ENCODE measurements around the gene ZSWIM8. TPM values are rescaled to one million over a fixed set of nuclear protein-coding genes. Genes with fewer than 3 reads are reported as not detected.

The ZSWIM8 gene
- total RNA-seq, 2 donors from 2014 or later: 37.6 to 63.2 TPM

DNA sequence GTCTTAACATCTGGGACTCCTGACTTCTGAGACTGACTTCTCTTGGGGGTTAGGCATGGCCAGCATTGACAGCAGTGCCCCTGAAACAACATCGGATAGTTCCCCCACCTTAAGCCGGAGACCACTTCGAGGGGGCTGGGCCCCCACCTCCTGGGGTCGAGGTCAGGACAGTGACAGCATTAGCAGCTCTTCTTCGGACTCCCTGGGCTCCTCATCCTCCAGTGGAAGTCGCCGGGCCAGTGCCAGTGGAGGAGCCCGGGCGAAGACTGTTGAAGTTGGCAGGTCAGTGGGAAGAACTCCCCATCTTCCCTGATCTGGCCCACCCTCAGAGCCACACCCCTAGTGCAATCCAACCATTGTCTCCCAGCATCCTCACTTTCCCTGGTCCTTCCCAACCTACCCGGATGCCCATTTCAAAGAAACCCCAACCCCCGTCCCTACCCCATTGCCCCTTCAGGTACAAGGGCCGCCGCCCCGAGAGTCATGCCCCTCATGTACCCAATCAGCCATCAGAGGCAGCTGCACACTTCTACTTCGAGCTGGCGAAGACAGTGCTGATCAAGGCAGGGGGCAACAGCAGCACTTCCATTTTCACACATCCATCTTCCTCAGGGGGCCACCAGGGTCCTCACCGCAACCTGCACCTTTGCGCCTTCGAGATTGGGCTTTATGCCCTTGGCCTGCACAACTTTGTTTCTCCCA lies 12.1 kb downstream of the ZSWIM8 start:
- H3K27ac ChIP-seq: no peak overlapping the region
- H3K9me3 ChIP-seq: no peaks in the 10 kb centered on the region
- H3K36me3 ChIP-seq: peaks cover 93% of the 10 kb centered on the region
- DNase-seq (ENCODE audit: low spot score): no peak
- no peaks in the 10 kb centered on the region for H3K27me3 ChIP-seq
- H3K4me3 ChIP-seq: no peak overlapping the region
- no peaks in the 10 kb centered on the region for H3K4me1 ChIP-seq
- TF ChIP-seq, protein P1, sequence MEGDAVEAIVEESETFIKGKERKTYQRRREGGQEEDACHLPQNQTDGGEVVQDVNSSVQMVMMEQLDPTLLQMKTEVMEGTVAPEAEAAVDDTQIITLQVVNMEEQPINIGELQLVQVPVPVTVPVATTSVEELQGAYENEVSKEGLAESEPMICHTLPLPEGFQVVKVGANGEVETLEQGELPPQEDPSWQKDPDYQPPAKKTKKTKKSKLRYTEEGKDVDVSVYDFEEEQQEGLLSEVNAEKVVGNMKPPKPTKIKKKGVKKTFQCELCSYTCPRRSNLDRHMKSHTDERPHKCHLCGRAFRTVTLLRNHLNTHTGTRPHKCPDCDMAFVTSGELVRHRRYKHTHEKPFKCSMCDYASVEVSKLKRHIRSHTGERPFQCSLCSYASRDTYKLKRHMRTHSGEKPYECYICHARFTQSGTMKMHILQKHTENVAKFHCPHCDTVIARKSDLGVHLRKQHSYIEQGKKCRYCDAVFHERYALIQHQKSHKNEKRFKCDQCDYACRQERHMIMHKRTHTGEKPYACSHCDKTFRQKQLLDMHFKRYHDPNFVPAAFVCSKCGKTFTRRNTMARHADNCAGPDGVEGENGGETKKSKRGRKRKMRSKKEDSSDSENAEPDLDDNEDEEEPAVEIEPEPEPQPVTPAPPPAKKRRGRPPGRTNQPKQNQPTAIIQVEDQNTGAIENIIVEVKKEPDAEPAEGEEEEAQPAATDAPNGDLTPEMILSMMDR (IDR thresholded peaks at IDR 0.05): no peak

DNA sequence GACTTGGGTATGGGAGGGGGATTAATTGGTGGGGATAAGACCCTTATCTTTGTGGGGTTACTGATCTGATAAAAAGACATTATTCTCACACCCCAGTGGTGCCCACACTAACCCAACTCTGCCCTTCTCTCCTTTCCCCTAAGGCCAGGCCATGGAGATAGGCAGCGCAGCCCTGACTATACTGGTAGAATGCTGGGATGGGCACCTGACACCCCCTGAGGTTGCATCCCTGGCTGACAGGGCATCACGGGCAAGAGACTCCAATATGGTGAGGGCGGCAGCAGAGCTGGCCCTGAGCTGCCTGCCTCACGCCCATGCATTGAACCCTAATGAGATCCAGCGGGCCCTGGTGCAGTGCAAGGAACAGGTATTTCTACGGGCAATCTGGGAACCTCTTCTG lies 12.7 kb downstream of the ZSWIM8 start:
- H3K4me3 ChIP-seq: no peak overlapping the region
- no peak overlapping the region for H3K27ac ChIP-seq
- no peaks in the 10 kb centered on the region for H3K4me1 ChIP-seq
- TF ChIP-seq, protein P1 (IDR thresholded peaks at IDR 0.05): no peak
- H3K36me3 ChIP-seq: peaks cover 93% of the 10 kb centered on the region
- DNase-seq (ENCODE audit: low spot score): no peak
- no peaks in the 10 kb centered on the region for H3K27me3 ChIP-seq
- no peaks in the 10 kb centered on the region for H3K9me3 ChIP-seq

DNA sequence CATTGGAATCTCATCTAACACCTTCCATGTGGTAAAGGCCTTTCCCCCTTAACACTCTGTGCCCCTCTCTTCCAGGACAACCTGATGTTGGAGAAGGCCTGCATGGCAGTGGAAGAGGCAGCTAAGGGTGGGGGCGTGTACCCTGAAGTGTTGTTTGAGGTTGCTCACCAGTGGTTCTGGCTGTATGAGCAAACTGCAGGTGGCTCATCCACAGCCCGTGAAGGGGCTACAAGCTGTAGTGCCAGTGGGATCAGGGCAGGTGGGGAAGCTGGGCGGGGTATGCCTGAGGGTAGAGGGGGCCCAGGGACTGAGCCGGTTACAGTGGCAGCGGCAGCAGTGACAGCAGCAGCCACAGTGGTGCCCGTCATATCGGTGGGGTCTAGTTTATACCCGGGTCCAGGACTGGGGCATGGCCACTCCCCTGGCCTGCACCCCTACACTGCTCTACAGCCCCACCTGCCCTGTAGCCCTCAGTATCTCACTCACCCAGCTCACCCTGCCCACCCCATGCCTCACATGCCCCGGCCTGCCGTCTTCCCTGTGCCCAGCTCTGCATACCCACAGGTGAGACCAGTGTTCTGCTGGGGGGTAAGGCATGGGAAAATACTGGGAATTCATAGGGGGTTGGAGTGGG lies 13.6 kb downstream of the ZSWIM8 start:
- DNase-seq (ENCODE audit: low spot score): no peak
- TF ChIP-seq, protein P1 (IDR thresholded peaks at IDR 0.05): no peak
- no peak overlapping the region for H3K27ac ChIP-seq

DNA sequence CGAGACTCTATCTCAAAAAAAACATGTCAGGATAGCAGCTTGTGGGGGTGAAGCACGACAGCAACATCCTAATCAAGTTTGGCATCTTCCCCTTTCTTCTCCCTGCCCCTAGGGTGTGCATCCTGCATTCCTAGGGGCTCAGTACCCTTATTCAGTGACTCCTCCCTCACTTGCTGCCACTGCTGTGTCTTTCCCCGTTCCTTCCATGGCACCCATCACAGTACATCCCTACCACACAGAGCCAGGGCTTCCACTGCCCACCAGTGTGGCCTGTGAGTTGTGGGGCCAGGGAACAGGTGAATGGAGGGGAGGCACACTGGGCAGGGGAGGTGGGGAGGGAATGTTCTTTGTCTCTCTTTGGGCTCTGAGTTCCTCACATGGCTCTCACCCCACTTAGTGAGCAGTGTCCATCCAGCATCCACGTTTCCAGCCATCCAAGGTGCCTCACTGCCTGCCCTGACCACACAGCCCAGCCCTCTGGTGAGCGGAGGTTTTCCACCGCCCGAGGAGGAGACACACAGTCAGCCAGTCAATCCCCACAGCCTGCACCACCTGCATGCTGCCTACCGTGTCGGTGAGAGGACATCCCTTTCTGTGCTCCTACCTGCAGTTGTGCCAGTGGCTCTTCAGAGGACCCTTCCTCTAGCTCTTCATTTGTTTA lies 14.6 kb downstream of the ZSWIM8 start:
- Histone ChIP-seq H3K36me3 (peaks cover 93% of the 10 kb centered on the region), H3K9me3 (no peaks in the 10 kb centered on the region), H3K27ac (no peak overlapping the region), H3K27me3 (no peaks in the 10 kb centered on the region), H3K4me1 (no peaks in the 10 kb centered on the region), H3K4me3 (no peak overlapping the region)
- DNase-seq (ENCODE audit: low spot score): no peak
- TF ChIP-seq, protein P1 (IDR thresholded peaks at IDR 0.05): no peak

More for the DNA sequence above, 13.6 kb downstream of the ZSWIM8 start:
- Histone ChIP-seq H3K27me3 (no peaks in the 10 kb centered on the region), H3K4me3 (no peak overlapping the region), H3K36me3 (peaks cover 93% of the 10 kb centered on the region), H3K9me3 (no peaks in the 10 kb centered on the region), H3K4me1 (no peaks in the 10 kb centered on the region)

DNA sequence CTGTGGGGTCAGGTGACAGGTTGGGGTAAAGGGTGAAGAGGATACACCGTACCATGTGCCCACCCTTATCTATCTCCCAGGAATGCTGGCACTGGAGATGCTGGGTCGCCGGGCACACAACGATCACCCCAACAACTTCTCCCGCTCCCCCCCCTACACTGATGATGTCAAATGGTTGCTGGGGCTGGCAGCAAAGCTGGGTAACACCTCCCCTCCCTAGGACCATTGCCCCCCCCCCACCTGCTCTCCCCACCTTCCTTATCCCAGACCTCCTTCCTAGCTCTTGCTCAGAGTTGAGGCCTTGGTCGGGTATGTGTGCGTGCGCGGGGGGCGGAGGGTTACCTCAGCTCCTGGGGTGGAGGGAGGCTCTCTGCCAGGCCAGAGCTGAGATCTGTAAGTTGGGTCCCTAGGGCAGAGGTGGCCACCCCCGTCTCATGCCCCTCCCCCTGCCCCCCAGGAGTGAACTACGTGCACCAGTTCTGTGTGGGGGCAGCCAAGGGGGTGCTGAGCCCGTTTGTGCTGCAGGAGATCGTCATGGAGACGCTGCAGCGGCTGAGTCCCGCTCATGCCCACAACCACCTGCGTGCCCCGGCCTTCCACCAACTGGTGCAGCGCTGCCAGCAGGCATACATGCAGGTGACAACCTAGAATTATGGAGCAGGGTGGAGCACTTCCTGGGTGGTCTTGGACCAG lies 15.3 kb downstream of the ZSWIM8 start:
- H3K4me3 ChIP-seq: no peak overlapping the region
- H3K27me3 ChIP-seq: no peaks in the 10 kb centered on the region
- DNase-seq (ENCODE audit: low spot score): no peak
- TF ChIP-seq, protein P1 (IDR thresholded peaks at IDR 0.05): no peak
- peaks cover 93% of the 10 kb centered on the region for H3K36me3 ChIP-seq
- H3K9me3 ChIP-seq: no peaks in the 10 kb centered on the region
- H3K4me1 ChIP-seq: no peaks in the 10 kb centered on the region
- H3K27ac ChIP-seq: no peak overlapping the region

Data from right atrium auricular region (tissue), 2 donors.